ENCODE results near the gene FAM237A. TPM values are rescaled to one million over a fixed set of nuclear protein-coding genes. Genes with fewer than 3 reads are reported as not detected.

Gene FAM237A
- polyA plus RNA-seq, 1 experiment = not detected

DNA sequence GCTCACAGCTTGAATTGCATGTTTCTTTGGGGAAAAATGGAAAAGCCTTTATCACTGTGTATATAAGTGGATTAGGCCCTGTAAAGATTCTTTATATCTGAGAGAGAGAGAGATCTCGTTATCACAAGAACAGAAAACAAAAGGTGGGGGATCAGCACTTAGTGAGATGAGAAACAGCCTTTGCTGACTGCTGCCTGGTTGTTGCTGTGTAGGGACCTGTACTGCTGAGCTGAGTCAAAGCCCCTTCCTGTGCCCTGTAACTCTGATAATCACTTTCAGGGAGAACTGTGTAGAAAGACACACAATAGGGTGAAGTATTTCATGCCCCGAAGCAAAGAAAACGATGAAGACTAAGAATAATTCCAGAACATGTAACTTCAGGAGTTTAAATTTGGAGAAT is 30.6 kb upstream of the FAM237A start:
- POLR2A ChIA-PET = no interaction called here
- Histone ChIP-seq H3K27me3 (ENCODE audit: control insufficient read depth, insufficient read depth, low read length) (no peaks in the 10 kb centered on the region), H3K9me3 (ENCODE audit: control insufficient read depth, insufficient read depth, low read length) (no peaks in the 10 kb centered on the region), H3K27ac (ENCODE audit: low read depth, low read length) (no peak overlapping the region), H3K4me3 (ENCODE audit: low read depth, low read length) (no peak overlapping the region)
- DNase-seq (ENCODE audit: low read depth, low spot score) = no peak
- no peak for TF ChIP-seq CTCF (IDR thresholded peaks at IDR 0.05; ENCODE audit: low read depth, low read length)
- CTCF ChIA-PET = no interaction called here

DNA sequence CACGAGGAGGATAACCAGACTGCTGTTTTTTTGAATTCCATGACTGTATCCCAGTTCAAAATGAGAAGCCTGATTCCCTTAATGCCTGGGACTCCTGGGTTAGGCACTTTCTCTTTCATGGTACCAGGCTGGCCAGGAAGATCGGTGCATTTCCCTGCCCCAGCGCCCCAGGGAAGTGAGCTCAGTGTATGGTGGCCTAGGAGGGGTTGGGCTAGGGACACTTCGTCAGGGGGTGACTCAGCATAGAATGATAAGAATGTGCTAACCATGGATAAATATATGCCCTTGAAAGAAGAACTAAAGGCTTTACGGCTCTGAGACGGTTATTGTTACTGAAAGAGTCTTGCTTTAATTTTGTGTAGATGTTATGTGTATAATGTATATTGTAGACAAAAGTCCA is 27.5 kb upstream of the FAM237A start:
- Histone ChIP-seq H3K9me3 (ENCODE audit: control insufficient read depth, insufficient read depth, low read length) (no peaks in the 10 kb centered on the region), H3K4me3 (ENCODE audit: low read depth, low read length) (no peak overlapping the region), H3K27me3 (ENCODE audit: control insufficient read depth, insufficient read depth, low read length) (no peaks in the 10 kb centered on the region), H3K27ac (ENCODE audit: low read depth, low read length) (no peak overlapping the region)
- no peak for DNase-seq (ENCODE audit: low read depth, low spot score)
- no peak for TF ChIP-seq CTCF (IDR thresholded peaks at IDR 0.05; ENCODE audit: low read depth, low read length)
- ChIA-PET POLR2A (no interaction called here), CTCF (no interaction called here)

GRCh38 chr2:206615417-206616089 is 26.7 kb upstream of the FAM237A start:
- no peak overlapping the region for H3K27ac ChIP-seq (ENCODE audit: low read depth, low read length)
- H3K27me3 ChIP-seq (ENCODE audit: control insufficient read depth, insufficient read depth, low read length) = no peaks in the 10 kb centered on the region
- no peak overlapping the region for H3K4me3 ChIP-seq (ENCODE audit: low read depth, low read length)
- no peak for DNase-seq (ENCODE audit: low read depth, low spot score)
- ChIA-PET CTCF (no interaction called here), POLR2A (no interaction called here)
- no peaks in the 10 kb centered on the region for H3K9me3 ChIP-seq (ENCODE audit: control insufficient read depth, insufficient read depth, low read length)
- no peak for TF ChIP-seq CTCF (IDR thresholded peaks at IDR 0.05; ENCODE audit: low read depth, low read length)

- Histone ChIP-seq H3K9me3 (ENCODE audit: control insufficient read depth, insufficient read depth, low read length) (no peaks in the 10 kb centered on the region), H3K4me3 (ENCODE audit: low read depth, low read length) (no peak overlapping the region), H3K27ac (ENCODE audit: low read depth, low read length) (no peak overlapping the region), H3K27me3 (ENCODE audit: control insufficient read depth, insufficient read depth, low read length) (no peaks in the 10 kb centered on the region)
- POLR2A ChIA-PET = no interaction called here
- DNase-seq (ENCODE audit: low read depth, low spot score) = no peak
- no peak for TF ChIP-seq CTCF (IDR thresholded peaks at IDR 0.05; ENCODE audit: low read depth, low read length)
- CTCF ChIA-PET = no interaction called here
Measured at GRCh38 chr2:206616151-206616550, 26.1 kb upstream of the FAM237A start.

- no peaks in the 10 kb centered on the region for H3K27me3 ChIP-seq (ENCODE audit: control insufficient read depth, insufficient read depth, low read length)
- no peaks in the 10 kb centered on the region for H3K9me3 ChIP-seq (ENCODE audit: control insufficient read depth, insufficient read depth, low read length)
- no peak overlapping the region for H3K27ac ChIP-seq (ENCODE audit: low read depth, low read length)
- no peak for TF ChIP-seq CTCF (IDR thresholded peaks at IDR 0.05; ENCODE audit: low read depth, low read length)
- ChIA-PET POLR2A (no interaction called here), CTCF (no interaction called here)
- no peak overlapping the region for H3K4me3 ChIP-seq (ENCODE audit: low read depth, low read length)
- no peak for DNase-seq (ENCODE audit: low read depth, low spot score)
Measured at GRCh38 chr2:206619011-206619410, 23.3 kb upstream of the FAM237A start.
